Measurements from ENCODE around the gene GCSAM.
"Not testable (repeated sequence)": the region's sequence is repeated elsewhere in the genome, so short reads cannot be mapped to it uniquely, and the experiment has no call there.

GCSAM gene

GRCh38 chr3:112074006-112074405, 59.0 kb downstream of the GCSAM start:
- DNase-seq (ENCODE audit: extremely low spot score) = no peak
- POLR2A ChIA-PET = no interaction called here
- CTCF ChIA-PET = no interaction called here
- no peak for TF ChIP-seq ARNT (IDR thresholded peaks at IDR 0.05)
- no peak for TF ChIP-seq CTBP1 (IDR thresholded peaks at IDR 0.05; ENCODE audit: borderline replicate concordance)
- TF ChIP-seq SP1 (IDR thresholded peaks at IDR 0.05) = no peak
- no peak for TF ChIP-seq ELF4 (IDR thresholded peaks at IDR 0.05)
- TF ChIP-seq L3MBTL2 (conservative IDR thresholded peaks at IDR 0.05) = no peak
- no peak for TF ChIP-seq PKNOX1 (IDR thresholded peaks at IDR 0.05)
- TF ChIP-seq FOXM1 (IDR thresholded peaks at IDR 0.05; ENCODE audit: borderline replicate concordance) = no peak
- TF ChIP-seq SUZ12 (IDR thresholded peaks at IDR 0.05) = no peak
- TF ChIP-seq FOXK2 (IDR thresholded peaks at IDR 0.05) = no peak

GRCh38 chr3:112072387-112073060, 60.5 kb downstream of the GCSAM start:
- DNase-seq (ENCODE audit: extremely low spot score); POLR2A ChIA-PET; CTCF ChIA-PET: not testable (repeated sequence)

Measured in HEK293T (cell line).